ENCODE data around the gene HMGB4.

The HMGB4 gene

GRCh38 chr1:33872275-33872674 is 8.4 kb downstream of the HMGB4 start (continued):
- no peak for TF ChIP-seq ZSCAN4 (tag by site-specific recombination; IDR thresholded peaks at IDR 0.05)
- TF ChIP-seq ZNF473 (tag by site-specific recombination; IDR thresholded peaks at IDR 0.05): no peak
- TF ChIP-seq ZBTB44 (tag by site-specific recombination; IDR thresholded peaks at IDR 0.05): no peak

- no peak overlapping the region for H3K4me3 ChIP-seq (ENCODE audit: low read depth, low read length)
- no peak overlapping the region for H3K27ac ChIP-seq (ENCODE audit: extremely low read depth, low read depth, low read length)
- CTCF ChIA-PET: interaction anchor here (0.6 kb wide), 1 partner anchor 239 kb away, joined by 4 read pairs; no protein-coding TSS in a partner anchor
- H3K36me3 ChIP-seq (ENCODE audit: control insufficient read depth in 2 of 2, insufficient read depth in 1 of 2, low read length in 2 of 2): no peaks in the 10 kb centered on the region
- no peak for TF ChIP-seq ZNF239 (tag by site-specific recombination; IDR thresholded peaks at IDR 0.05)
- no peak for TF ChIP-seq ZSCAN23 (tag by site-specific recombination; IDR thresholded peaks at IDR 0.05)
- TF ChIP-seq ZNF202 (tag by site-specific recombination; IDR thresholded peaks at IDR 0.05; ENCODE audit: borderline replicate concordance): no peak
- no peak for TF ChIP-seq ZBTB7A (tag by site-specific recombination; IDR thresholded peaks at IDR 0.05; ENCODE audit: low read depth)
- TF ChIP-seq ZFP41 (tag by site-specific recombination; IDR thresholded peaks at IDR 0.05; ENCODE audit: borderline replicate concordance): no peak
- TF ChIP-seq GLI4 (tag by site-specific recombination; IDR thresholded peaks at IDR 0.05): no peak
- TF ChIP-seq ZNF148 (tag by site-specific recombination; IDR thresholded peaks at IDR 0.05; ENCODE audit: borderline replicate concordance): no peak
- TF ChIP-seq ZFHX2 (tag by site-specific recombination; conservative IDR thresholded peaks at IDR 0.05): no peak
- TF ChIP-seq IKZF3 (tag by site-specific recombination; IDR thresholded peaks at IDR 0.05): no peak
- no peak for TF ChIP-seq ZNF747 (tag by site-specific recombination; IDR thresholded peaks at IDR 0.05)
- TF ChIP-seq ZNF645 (tag by site-specific recombination; IDR thresholded peaks at IDR 0.05): no peak
- TF ChIP-seq OVOL3 (tag by site-specific recombination; IDR thresholded peaks at IDR 0.05): no peak
- TF ChIP-seq ZNF221 (tag by site-specific recombination; IDR thresholded peaks at IDR 0.05; ENCODE audit: borderline replicate concordance): no peak
- no peak for TF ChIP-seq ZNF555 (tag by site-specific recombination; conservative IDR thresholded peaks at IDR 0.05)
- no peak for TF ChIP-seq PRDM6 (tag by site-specific recombination; IDR thresholded peaks at IDR 0.05)
- TF ChIP-seq ZBTB1 (tag by site-specific recombination; IDR thresholded peaks at IDR 0.05): no peak
- no peak for TF ChIP-seq ZSCAN30 (tag by site-specific recombination; IDR thresholded peaks at IDR 0.05)
- no peak for TF ChIP-seq ZNF704 (tag by site-specific recombination; IDR thresholded peaks at IDR 0.05)
- no peak for TF ChIP-seq ZNF155 (tag by site-specific recombination; IDR thresholded peaks at IDR 0.05)
- TF ChIP-seq ZBTB10 (tag by site-specific recombination; IDR thresholded peaks at IDR 0.05): no peak
- no peaks in the 10 kb centered on the region for H3K4me1 ChIP-seq (ENCODE audit: control insufficient read depth, insufficient read depth, low read length)
- H3K9me3 ChIP-seq (ENCODE audit: control insufficient read depth, insufficient read depth, low read depth, low read length): no peaks in the 10 kb centered on the region
- POLR2A ChIA-PET: no interaction called here
These were observed 8.8 kb downstream of the HMGB4 start for GRCh38 chr1:33872683-33873082.

Measured in HEK293 (cell line).